Kidney epithelial cell (primary cell): ENCODE data around the gene PAK1. TPM values are rescaled to one million over a fixed set of nuclear protein-coding genes. Genes with fewer than 3 reads are reported as not detected.
"Not testable (repeated sequence)": the region's sequence is repeated elsewhere in the genome, so short reads cannot be mapped to it uniquely, and the experiment has no call there.

ENCODE experiments used
- DNase-seq: peaks from one replicate; pipeline ENCODE4 v3.0.0-alpha.2; 2010; ENCODE audit warnings: low read depth
- H3K27me3 ChIP-seq: 2 replicates; pipeline ENCODE4 v1.6.0; 2011; ENCODE audit warnings: low read length; ENCODE audit not compliant: control insufficient read depth, insufficient read depth
- H3K36me3 ChIP-seq: 2 replicates; pipeline ENCODE4 v1.5.1; 2011; ENCODE audit warnings: low read length; ENCODE audit not compliant: control insufficient read depth, insufficient read depth
- H3K4me3 ChIP-seq: 2 replicates; pipeline ENCODE4 v1.5.1; 2011; ENCODE audit warnings: low read depth, mild to moderate bottlenecking, control low read depth, low read length
- CTCF ChIP-seq: IDR thresholded peaks from 2 replicates; pipeline ENCODE4 v1.5.1; 2011; ENCODE audit warnings: mild to moderate bottlenecking, moderate library complexity, low read length, control low read depth, inconsistent platforms; ENCODE audit not compliant: insufficient read depth, poor library complexity, severe bottlenecking
- total RNA-seq: library from RNA; depleted of rRNA; stranded (reverse); fragments of >200 nt; gene quantifications from 2 replicates; pipeline ENCODE4 v1.2.3, GENCODE V29; 2015

Gene PAK1
- total RNA-seq, 1 donor from 2014 or later: 35.3 TPM

DNA sequence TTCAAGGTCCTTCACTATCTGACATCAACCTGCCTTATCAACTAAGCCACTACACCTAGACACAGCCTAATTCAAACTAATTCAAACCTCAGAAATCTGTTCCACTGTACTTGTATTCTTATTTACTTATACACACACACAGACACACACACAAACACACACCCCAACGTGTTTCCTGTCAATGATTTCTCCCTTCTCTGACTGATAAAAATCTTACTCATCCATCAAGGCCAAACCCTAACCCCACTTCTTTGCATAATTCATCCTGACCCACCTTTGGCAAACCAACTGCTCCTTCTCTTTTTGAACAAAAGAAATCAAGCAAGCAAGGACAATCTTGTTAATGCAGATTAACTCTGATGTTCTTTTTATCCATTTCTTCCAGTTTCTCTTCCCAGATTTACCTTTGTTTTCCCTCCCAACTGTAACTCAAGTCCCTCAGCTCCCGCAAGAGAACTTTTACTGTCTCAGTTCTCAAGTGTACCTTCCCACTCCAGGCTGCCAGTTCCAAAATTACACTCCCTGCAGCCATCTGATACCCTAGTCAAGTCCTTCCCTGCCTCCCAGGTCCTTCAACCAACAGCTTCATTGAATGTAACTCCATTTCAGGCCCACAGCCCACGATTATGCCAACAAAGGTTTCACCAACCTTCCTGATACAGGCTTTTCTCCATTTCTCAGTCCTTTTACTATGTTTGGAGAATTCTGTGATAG, 78.3 kb downstream of the PAK1 start:
- Histone ChIP-seq H3K4me3 (no peak overlapping the region), H3K36me3 (no peaks in the 10 kb centered on the region), H3K27me3 (no peaks in the 10 kb centered on the region)
- DNase-seq: no peak
- no peak for TF ChIP-seq CTCF

DNA sequence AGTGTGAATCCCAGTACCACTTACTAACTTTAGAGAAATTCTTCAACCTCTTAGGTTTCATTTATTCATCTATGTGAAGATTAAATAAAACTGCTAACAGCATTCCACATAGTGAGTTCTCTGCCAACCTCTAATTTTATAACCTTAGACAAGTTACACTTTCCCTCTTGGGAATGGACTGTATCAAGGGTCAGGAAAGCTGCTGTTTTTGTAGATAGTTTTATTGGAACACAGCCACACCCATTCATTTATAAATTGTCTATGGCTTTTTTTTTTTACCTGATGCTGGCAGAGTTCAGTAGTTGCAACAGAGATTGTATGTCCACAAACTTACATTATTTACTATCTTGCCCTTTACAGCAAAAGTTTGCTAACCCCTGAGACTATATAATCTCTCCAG, 81.1 kb downstream of the PAK1 start:
- TF ChIP-seq CTCF: no peak
- Histone ChIP-seq H3K36me3 (no peaks in the 10 kb centered on the region), H3K27me3 (no peaks in the 10 kb centered on the region), H3K4me3 (no peak overlapping the region)
- no peak for DNase-seq

- H3K36me3 ChIP-seq: no peaks in the 10 kb centered on the region
Observed at GRCh38 chr11:77387701-77388100, 86.2 kb downstream of the PAK1 start.

DNA sequence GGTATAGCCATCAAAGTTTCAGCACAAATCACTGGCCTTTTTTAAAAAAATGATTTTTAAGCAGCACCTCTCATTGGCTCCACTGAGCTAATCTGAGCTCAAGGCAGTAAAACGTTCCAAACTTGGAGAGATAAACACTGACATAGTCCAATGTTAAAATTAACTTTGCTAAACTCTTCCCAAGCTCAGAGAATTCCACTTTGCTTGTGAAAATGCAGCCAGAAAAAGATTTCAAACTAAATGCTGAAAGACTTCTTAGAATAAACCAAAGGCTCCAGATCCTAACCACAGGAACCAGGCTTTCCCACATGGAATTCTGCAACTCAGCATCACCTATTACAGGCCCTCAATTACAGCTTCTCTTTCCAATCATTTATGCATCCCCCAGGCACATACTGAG, 87.7 kb downstream of the PAK1 start:
- H3K36me3 ChIP-seq: no peaks in the 10 kb centered on the region
- no peak for DNase-seq
- no peak for TF ChIP-seq CTCF
- no peaks in the 10 kb centered on the region for H3K27me3 ChIP-seq
- no peak overlapping the region for H3K4me3 ChIP-seq

More at GRCh38 chr11:77387701-77388100, 86.2 kb downstream of the PAK1 start:
- DNase-seq: no peak
- TF ChIP-seq CTCF: no peak
- no peaks in the 10 kb centered on the region for H3K27me3 ChIP-seq
- H3K4me3 ChIP-seq: no peak overlapping the region

DNA sequence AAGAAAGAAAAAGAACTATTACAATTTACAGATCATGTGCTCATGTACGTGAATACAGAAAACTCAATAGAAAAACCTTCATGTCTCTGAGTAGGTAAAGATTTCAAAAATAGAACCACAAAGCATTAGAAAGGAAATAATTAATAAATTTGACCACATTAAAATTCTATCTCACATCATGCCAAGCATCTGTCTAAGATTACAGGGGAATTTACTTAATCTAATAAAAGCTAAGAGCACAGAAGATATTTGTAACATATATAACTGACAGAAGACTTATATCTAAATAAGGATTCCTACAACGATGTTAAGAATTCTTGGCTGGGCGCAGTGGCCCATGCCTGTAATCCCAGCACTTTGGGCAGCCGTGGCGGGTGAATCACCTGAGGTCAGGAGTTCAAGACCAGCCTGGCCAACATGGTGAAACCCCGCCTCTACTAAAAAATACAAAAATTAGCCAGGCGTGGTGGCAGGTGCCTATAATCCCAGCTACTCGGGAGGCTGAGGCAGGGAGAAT, 88.6 kb downstream of the PAK1 start:
- DNase-seq, H3K27me3 ChIP-seq, H3K36me3 ChIP-seq, H3K4me3 ChIP-seq: not testable (repeated sequence)

GRCh38 chr11:77384571-77384970, 89.3 kb downstream of the PAK1 start:
- Histone ChIP-seq H3K27me3 (no peaks in the 10 kb centered on the region), H3K36me3 (no peaks in the 10 kb centered on the region), H3K4me3 (no peak overlapping the region)
- TF ChIP-seq CTCF: no peak
- DNase-seq: no peak

DNA sequence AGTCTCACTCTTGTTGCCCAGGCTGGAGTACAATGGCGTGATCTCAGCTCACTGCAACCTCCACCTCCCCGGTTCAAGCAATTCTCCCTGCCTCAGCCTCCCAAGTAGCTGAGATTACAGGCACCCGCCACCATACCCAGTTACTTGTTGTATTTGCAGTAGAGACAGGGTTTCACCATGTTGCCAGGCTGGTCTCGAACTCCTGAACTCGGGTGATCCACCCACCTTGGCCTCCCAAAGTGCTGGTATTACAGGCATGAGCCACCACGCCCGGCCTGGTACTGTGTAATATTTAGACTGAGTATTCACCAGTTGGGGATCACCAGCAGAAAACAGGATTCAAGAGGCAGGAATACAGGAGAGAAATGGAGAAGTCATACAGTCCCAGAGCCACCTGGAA, 90.5 kb downstream of the PAK1 start:
- H3K27me3 ChIP-seq, H3K4me3 ChIP-seq, DNase-seq, H3K36me3 ChIP-seq: not testable (repeated sequence)
